ENCODE data around the gene MGAT4B. TPM values are rescaled to one million over a fixed set of nuclear protein-coding genes. Genes with fewer than 3 reads are reported as not detected.

The MGAT4B gene
- total RNA-seq, 2 experiments from 2014 or later = 61.1 to 96.5 TPM

DNA sequence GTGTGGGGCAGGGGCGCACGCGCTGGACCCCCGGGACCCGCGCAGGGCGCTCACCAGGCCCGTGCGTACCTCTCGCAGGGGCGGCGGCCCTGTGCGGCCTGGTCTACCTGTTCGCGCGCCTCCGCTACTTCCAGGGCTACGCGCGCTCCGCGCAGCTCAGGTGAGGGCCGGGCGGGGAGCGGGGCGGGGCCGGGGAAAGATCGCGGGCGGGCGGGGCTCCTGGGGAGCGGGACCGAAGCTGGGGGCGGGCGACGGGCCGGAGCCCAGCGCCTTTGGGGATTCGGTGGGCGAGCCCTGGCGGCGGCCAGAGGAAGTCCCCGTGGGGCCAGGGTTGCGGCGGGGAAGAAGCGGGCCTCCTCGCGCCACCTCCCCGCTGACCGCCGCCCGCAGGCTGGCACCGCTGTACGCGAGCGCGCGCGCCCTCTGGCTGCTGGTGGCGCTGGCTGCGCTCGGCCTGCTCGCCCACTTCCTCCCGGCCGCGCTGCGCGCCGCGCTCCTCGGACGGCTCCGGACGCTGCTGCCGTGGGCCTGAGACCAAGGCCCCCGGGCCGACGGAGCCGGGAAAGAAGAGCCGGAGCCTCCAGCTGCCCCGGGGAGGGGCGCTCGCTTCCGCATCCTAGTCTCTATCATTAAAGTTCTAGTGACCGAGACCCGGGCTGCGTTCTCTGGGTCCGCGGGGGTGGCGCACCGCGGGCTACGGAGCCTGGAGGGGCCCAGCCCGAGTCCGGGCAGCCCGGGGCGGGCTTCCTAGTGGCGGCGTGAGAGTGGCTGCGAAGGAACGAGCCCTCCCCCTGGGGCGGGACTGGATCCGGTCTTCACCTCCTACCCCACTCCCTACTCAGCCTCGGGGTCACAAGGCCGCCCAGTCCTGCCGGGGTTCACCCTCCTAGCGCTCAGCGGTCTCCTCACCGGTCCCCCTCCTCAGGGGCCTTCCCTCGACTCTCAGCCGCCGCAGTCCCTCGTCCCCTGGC, 10.5 kb downstream of the MGAT4B start:
- intact Hi-C loops (cut with micrococcal nuclease; ENCODE audit: unreplicated experiment) = loop anchor here (1.0 kb wide), 2 partner anchors 10 to 33 kb away; partner anchors contain the start of gene MGAT4B
- H3K9me3 ChIP-seq (ENCODE audit: low read length) = no peaks in the 10 kb centered on the region
- peak overlapping the region; percentile 72 for H2AFZ ChIP-seq (ENCODE audit: low read length)
- BruUV-seq (replicated peaks) = no TSS peak
- H3K9me2 ChIP-seq (ENCODE audit: insufficient read depth, low read length) = no peaks in the 10 kb centered on the region
- H3K36me3 ChIP-seq (ENCODE audit: insufficient read depth, low read length) = peaks cover 35% of the 10 kb centered on the region; the same call in 1 of the 2 replicates
- no peaks in the 10 kb centered on the region for H3K79me2 ChIP-seq (ENCODE audit: insufficient read depth, low read depth, low read length)
- peak overlapping the region; percentile 77 for H3K4me2 ChIP-seq (ENCODE audit: low read length)
- H3K27ac ChIP-seq (ENCODE audit: low read depth, low read length, poor library complexity, severe bottlenecking) = no peak overlapping the region
- peaks cover 37% of the 10 kb centered on the region for H3K4me1 ChIP-seq (ENCODE audit: insufficient read depth, low read length, poor library complexity, severe bottlenecking)
- peak; percentile 83 for DNase-seq (ENCODE audit: low spot score)
- CTCF ChIA-PET (ENCODE audit: unreplicated experiment) = interaction anchor here (0.6 kb wide), 1 partner anchor 41 kb away, joined by 3 read pairs; no protein-coding TSS in a partner anchor
- no peak for TF ChIP-seq EZH2phosphoT487 (IDR thresholded peaks at IDR 0.05; ENCODE audit: borderline replicate concordance, low read depth, low read length)
- TF ChIP-seq, protein P1, sequence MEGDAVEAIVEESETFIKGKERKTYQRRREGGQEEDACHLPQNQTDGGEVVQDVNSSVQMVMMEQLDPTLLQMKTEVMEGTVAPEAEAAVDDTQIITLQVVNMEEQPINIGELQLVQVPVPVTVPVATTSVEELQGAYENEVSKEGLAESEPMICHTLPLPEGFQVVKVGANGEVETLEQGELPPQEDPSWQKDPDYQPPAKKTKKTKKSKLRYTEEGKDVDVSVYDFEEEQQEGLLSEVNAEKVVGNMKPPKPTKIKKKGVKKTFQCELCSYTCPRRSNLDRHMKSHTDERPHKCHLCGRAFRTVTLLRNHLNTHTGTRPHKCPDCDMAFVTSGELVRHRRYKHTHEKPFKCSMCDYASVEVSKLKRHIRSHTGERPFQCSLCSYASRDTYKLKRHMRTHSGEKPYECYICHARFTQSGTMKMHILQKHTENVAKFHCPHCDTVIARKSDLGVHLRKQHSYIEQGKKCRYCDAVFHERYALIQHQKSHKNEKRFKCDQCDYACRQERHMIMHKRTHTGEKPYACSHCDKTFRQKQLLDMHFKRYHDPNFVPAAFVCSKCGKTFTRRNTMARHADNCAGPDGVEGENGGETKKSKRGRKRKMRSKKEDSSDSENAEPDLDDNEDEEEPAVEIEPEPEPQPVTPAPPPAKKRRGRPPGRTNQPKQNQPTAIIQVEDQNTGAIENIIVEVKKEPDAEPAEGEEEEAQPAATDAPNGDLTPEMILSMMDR (conservative IDR thresholded peaks at IDR 0.05; ENCODE audit: low read length) = peak; percentile 73
- POLR2A ChIA-PET = no interaction called here
- H4K20me1 ChIP-seq (ENCODE audit: insufficient read depth, low read length) = no peaks in the 10 kb centered on the region
- H3K4me3 ChIP-seq (ENCODE audit: low read depth, low read length, poor library complexity, severe bottlenecking) = peak overlapping the region; percentile 70

DNA sequence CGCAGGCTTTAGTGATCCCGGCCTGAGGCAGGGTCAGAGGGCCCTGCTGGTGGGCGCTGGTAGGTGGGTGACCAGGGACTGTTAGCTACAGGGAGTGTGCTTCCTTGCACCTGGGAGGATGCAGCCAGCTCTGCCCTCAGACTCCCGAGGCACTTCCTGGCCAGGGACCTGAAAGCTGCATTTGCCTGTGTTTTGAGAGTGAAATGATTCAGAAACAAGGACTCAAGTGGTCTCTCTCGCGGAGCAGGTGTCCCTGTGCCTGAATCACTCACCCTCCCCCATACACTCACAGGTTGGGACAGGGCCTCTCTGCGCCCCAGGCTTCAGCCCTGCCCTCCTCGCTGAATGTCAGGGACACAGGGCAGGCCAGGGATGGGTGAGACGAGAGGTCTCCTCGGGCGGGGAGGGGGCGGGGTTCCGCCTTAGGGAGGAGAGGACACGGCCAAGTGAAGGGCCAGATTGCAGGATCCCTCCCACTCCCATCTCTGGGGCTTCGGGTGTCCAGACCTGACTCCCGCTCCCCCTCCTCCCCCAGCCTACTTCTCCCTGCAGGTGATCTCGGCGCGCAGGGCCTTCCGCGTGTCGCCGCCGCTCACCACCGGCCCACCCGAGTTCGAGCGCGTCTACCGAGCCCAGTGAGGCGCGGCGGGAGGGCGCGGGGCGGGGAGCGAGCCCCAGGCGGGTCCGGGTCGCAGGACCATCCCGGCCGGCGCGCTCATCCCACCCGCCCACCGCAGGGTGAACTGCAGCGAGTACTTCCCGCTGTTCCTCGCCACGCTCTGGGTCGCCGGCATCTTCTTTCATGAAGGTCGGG, 11.4 kb downstream of the MGAT4B start:
- peak overlapping the region; percentile 70 for H3K4me3 ChIP-seq (ENCODE audit: low read depth, low read length, poor library complexity, severe bottlenecking)

More for the DNA sequence above, 11.4 kb downstream of the MGAT4B start:
- Histone ChIP-seq H3K4me2 (ENCODE audit: low read length) (peak overlapping the region; percentile 77), H4K20me1 (ENCODE audit: insufficient read depth, low read length) (no peaks in the 10 kb centered on the region), H3K9me3 (ENCODE audit: low read length) (no peaks in the 10 kb centered on the region), H3K4me1 (ENCODE audit: insufficient read depth, low read length, poor library complexity, severe bottlenecking) (peaks cover 39% of the 10 kb centered on the region), H3K27ac (ENCODE audit: low read depth, low read length, poor library complexity, severe bottlenecking) (peak overlapping the region; percentile 32), H3K9me2 (ENCODE audit: insufficient read depth, low read length) (no peaks in the 10 kb centered on the region), H3K79me2 (ENCODE audit: insufficient read depth, low read depth, low read length) (no peaks in the 10 kb centered on the region), H3K36me3 (ENCODE audit: insufficient read depth, low read length) (peaks cover 33% of the 10 kb centered on the region; the same call in 1 of the 2 replicates), H2AFZ (ENCODE audit: low read length) (peak overlapping the region; percentile 72)
- no TSS peak for BruUV-seq (replicated peaks)
- CTCF ChIA-PET (ENCODE audit: unreplicated experiment) = interaction anchor here (0.6 kb wide), 1 partner anchor 40 kb away, joined by 3 read pairs; no protein-coding TSS in a partner anchor
- intact Hi-C loops (cut with micrococcal nuclease; ENCODE audit: unreplicated experiment) = no loop called here
- POLR2A ChIA-PET = no interaction called here
- peak; percentile 68 for DNase-seq (ENCODE audit: low spot score)
- TF ChIP-seq, protein P1 (conservative IDR thresholded peaks at IDR 0.05; ENCODE audit: low read length) = no peak
- TF ChIP-seq EZH2phosphoT487 (IDR thresholded peaks at IDR 0.05; ENCODE audit: borderline replicate concordance, low read depth, low read length) = no peak
